ENCODE results near the gene NIPAL1.

DNA sequence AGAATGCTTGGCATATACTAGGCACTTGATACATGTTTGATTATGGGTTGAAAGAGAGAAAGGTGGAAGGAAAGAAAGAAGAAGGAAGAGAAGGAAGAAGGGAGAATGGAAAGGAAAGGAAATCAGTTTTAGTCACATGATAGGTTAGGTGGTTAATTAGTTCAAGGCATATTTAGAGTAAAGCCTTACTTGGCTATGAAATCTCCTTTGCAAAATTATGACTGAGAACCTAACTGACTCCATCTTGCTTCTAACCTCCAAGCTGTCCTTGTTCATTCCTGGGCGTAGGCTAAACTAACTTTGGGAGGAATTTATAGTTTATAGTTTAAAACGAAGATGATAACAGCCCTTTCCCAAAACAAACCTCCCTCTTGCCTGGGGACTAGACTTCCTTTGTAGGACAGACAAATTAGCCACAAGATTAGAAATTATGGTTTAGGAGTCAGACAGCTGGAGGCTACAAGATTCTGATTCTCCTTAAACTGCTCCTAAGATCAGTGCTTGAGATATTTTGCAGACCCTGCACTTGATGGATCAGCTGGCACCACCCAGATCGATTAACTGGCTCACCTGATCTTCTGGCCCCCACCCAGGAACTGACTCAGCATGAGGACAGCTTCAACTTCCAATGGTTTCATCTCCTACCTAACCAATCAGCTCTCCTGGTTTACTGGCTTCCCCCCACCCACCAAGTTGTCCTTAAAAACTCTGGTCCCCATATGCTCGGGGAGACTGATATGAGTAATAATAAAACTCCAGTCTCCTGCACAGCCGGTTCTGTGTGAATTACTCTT, 62.5 kb downstream of the NIPAL1 start:
- no peak for TF ChIP-seq EZH2phosphoT487 (IDR thresholded peaks at IDR 0.05; ENCODE audit: insufficient read depth, low read depth)
- no peak for TF ChIP-seq EZH2 (IDR thresholded peaks at IDR 0.05; ENCODE audit: insufficient read depth, poor library complexity, severe bottlenecking)
